ENCODE results near the gene GRIN2C. TPM values are rescaled to one million over a fixed set of nuclear protein-coding genes. Genes with fewer than 3 reads are reported as not detected.

The GRIN2C gene
- total RNA-seq, 1 experiment from 2014 or later, result 0.44 TPM

- H2AK5ac ChIP-seq (ENCODE audit: insufficient read length, low read length), result no peak overlapping the region
- H4K5ac ChIP-seq (ENCODE audit: insufficient read length, low read depth, low read length), result no peak overlapping the region
- Mint-ChIP-seq H3K9me3 (no peaks in the 10 kb centered on the region), H3K27ac (no peak overlapping the region), H3K27me3 (ENCODE audit: low read depth) (peaks cover 8% of the 10 kb centered on the region), H3K36me3 (ENCODE audit: insufficient read depth in 1 of 3, low read depth in 3 of 3) (peaks cover 2 to 8% (median 3%) of the 10 kb centered on the region in 3 experiments; a peak in 4 of 7 replicates), H3K4me1 (peaks cover 8 to 14% of the 10 kb centered on the region in 2 experiments), H3K4me3 (no peak overlapping the region)
- TF ChIP-seq CTCF (conservative IDR thresholded peaks at IDR 0.05), result no peak
- H2AFZ ChIP-seq (ENCODE audit: low read length), result no peak overlapping the region
- H2BK120ac ChIP-seq (ENCODE audit: low read depth, low read length, poor library complexity, severe bottlenecking), result no peak overlapping the region
- no peak overlapping the region for H3K18ac ChIP-seq (ENCODE audit: insufficient read length, low read depth, low read length)
- no peaks in the 10 kb centered on the region for H3K79me1 ChIP-seq (ENCODE audit: insufficient read depth, low read depth, low read length, poor library complexity, severe bottlenecking)
- no peak overlapping the region for H2BK12ac ChIP-seq (ENCODE audit: insufficient read length, low read depth, low read length)
- no peak overlapping the region for H4K91ac ChIP-seq (ENCODE audit: insufficient read length, low read depth, low read length)
- H3K4ac ChIP-seq (ENCODE audit: low read depth, low read length), result no peak overlapping the region
- no peaks in the 10 kb centered on the region for H4K20me1 ChIP-seq (ENCODE audit: control insufficient read depth, insufficient read depth, insufficient read length)
- H2BK20ac ChIP-seq (ENCODE audit: low read depth, low read length, poor library complexity, severe bottlenecking), result no peak overlapping the region
- no peaks in the 10 kb centered on the region for H3K23me2 ChIP-seq (ENCODE audit: insufficient read length, low read depth, low read length, poor library complexity, severe bottlenecking)
- no peaks in the 10 kb centered on the region for H3K79me2 ChIP-seq (ENCODE audit: insufficient read depth, low read length)
- H3K56ac ChIP-seq (ENCODE audit: insufficient read length, low read depth, low read length), result no peak overlapping the region
- H3K4me2 ChIP-seq (ENCODE audit: insufficient read depth, insufficient read length, low read length), result no peak overlapping the region
- H2BK5ac ChIP-seq (ENCODE audit: insufficient read length, low read length), result no peak overlapping the region
- H3K9ac ChIP-seq (ENCODE audit: extremely low read depth, insufficient read length, low read length), result no peak overlapping the region
- no peak overlapping the region for H3K14ac ChIP-seq (ENCODE audit: insufficient read depth, low read length)
- no peak overlapping the region for H3T11ph ChIP-seq (ENCODE audit: low read length)
- H4K8ac ChIP-seq (replicated peaks; ENCODE audit: insufficient read length, low read depth, low read length), result no peak overlapping the region
- H2BK15ac ChIP-seq (ENCODE audit: low read depth, low read length), result no peak overlapping the region
- no peaks in the 10 kb centered on the region for H3K4me1 ChIP-seq (ENCODE audit: insufficient read depth, low read length)
- no peaks in the 10 kb centered on the region for H3K9me3 ChIP-seq (ENCODE audit: control insufficient read depth, low read depth, low read length)
- H3K27me3 ChIP-seq (ENCODE audit: insufficient read depth, low read length), result no peaks in the 10 kb centered on the region
- H3K23ac ChIP-seq (ENCODE audit: insufficient read length, low read depth, low read length), result no peak overlapping the region
- DNase-seq, result no peak
- no CpG with 5 or more reads among the region's 5 CpGs for WGBS (ENCODE audit: extremely low coverage, insufficient read length, low lambda C conversion rate)
- no peak overlapping the region for H3K27ac ChIP-seq (ENCODE audit: insufficient read length, low read depth, low read length)
Observed at GRCh38 chr17:74814453-74814852, 45.2 kb downstream of the GRIN2C start.

Measured in H9 (cell line).